Gastroesophageal sphincter (tissue), 4 donors: ENCODE measurements around the gene GNB5. TPM values are rescaled to one million over a fixed set of nuclear protein-coding genes. Genes with fewer than 3 reads are reported as not detected.

Experiments
- ATAC-seq: fragments of 150-250 bp; one replicate; pipeline ENCODE4 v1.9.1; 2016; ENCODE audit warnings: mild to moderate bottlenecking, moderate library complexity
- H3K27ac ChIP-seq, 4 donors: fragments of 200-600 bp; sonication (generic) in 3 of 4; 1 replicate in 3 of 4; 2 replicates in 1 of 4; pipeline ENCODE4 v1.5.1; 2016 to 2019
- H3K27me3 ChIP-seq: fragments of 200-600 bp; sonication (generic); one replicate; pipeline ENCODE4 v1.5.1; 2019
- H3K36me3 ChIP-seq, 2 donors: fragments of 200-600 bp; sonication (generic); one replicate each; pipeline ENCODE4 v1.5.1; 2019; ENCODE audit warnings: control low read depth in 1 of 2
- H3K4me1 ChIP-seq, 3 donors: fragments of 200-600 bp; sonication (generic); 1 replicate in 2 of 3; 2 replicates in 1 of 3; pipeline ENCODE4 v1.5.1; 2016 to 2019; ENCODE audit warnings: control low read depth in 2 of 3
- H3K4me3 ChIP-seq, 2 donors: fragments of 200-600 bp; sonication (generic); one replicate each; pipeline ENCODE4 v1.5.1; 2019; ENCODE audit warnings: mild to moderate bottlenecking in 1 of 2, moderate library complexity in 1 of 2
- H3K9me3 ChIP-seq, 3 donors: fragments of 200-600 bp; sonication (generic); one replicate each; pipeline ENCODE4 v1.5.1; 2017 to 2019; ENCODE audit warnings: control low read depth in 2 of 3
- EP300 ChIP-seq: sonication (generic); formaldehyde crosslinking; IDR thresholded peaks from one replicate; pipeline ENCODE4 v1.6.1; 2017; ENCODE audit warnings: antibody characterized with exemption, mild to moderate bottlenecking
- POLR2A ChIP-seq, 2 donors: fragments of 450-650 bp; IDR thresholded peaks; one replicate each; pipeline ENCODE4 v1.6.1; 2017; ENCODE audit warnings: antibody characterized with exemption in 2 of 2, mild to moderate bottlenecking in 2 of 2, moderate library complexity in 1 of 2
- POLR2AphosphoS5 ChIP-seq: sonication (generic); formaldehyde crosslinking; IDR thresholded peaks from one replicate; pipeline ENCODE4 v1.6.1; 2017; ENCODE audit warnings: antibody characterized with exemption
- WGBS, 2 donors: methylation state at CpG; one replicate each; pipeline ENCODE4 v1.1.5; 2018; ENCODE audit warnings: low coverage in 1 of 2; 5-methylcytosine and 5-hydroxymethylcytosine counted together
- total RNA-seq, 4 donors: library from RNA; depleted of rRNA; stranded (reverse); fragments of >200 nt; gene quantifications; one replicate each; pipeline ENCODE4 v1.1.0, GENCODE V29; 2016
- TF ChIP-seq, protein P1 (sequence below), 4 experiments: fragments of 200-600 bp in 2 of 4; fragments of 450-650 bp in 2 of 4; sonication (generic) in 1 of 4; IDR thresholded peaks; one replicate each; pipeline ENCODE4 v1.5.1; 2017 to 2019; ENCODE audit warnings: antibody characterized with exemption in 4 of 4, mild to moderate bottlenecking in 2 of 4, moderate library complexity in 2 of 4

GNB5 gene
- total RNA-seq, 4 donors from 2014 or later, result 37.8 to 57.3 (median 47.9) TPM

DNA sequence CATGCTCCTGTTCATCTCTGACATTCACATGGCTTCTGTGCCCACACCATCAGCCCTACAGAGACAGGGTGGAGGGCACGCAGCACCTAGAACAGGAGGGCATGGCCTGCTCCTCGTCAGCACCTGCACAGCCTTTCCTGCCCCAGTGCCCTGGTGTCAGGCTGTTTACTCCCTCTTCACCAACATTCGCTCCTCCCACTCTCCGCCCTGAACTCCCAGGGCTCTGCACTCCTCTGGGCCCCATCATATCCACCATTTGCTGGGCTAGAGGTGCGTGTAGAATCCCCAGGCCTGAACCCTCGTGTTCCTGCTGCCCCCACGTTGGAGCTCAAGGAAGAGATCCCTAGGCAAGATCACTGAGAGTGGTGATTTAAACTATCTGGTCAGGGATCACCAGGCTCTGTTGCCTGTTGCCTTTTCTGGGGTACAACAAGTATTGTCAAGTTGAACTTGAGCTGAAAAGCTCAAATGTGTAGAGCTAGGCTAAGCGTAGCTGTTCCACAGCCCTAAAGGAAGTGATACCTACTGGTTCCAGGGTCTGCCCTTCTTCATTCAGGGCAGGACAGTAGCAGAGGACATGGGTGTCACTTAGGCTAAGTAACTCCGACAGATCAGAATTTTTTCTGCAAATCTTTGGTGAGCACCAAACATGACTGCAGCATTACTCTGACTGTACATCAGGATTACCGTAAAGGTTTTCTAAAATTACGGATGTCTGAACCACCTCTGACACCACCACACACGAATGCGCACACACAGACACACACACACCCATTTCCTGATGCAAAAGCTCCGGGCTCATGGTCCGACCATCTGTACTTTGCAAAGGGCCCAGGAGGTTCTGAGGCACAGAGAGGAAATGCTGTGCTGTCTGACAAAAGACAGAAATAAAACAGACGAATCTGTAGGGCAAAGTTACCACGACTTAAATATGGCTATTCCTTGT is 43.7 kb upstream of the GNB5 start:
- TF ChIP-seq EP300 (no peak), POLR2AphosphoS5 (no peak), POLR2A (IDR thresholded peaks at IDR 0.05) (no peak)
- TF ChIP-seq, protein P1, sequence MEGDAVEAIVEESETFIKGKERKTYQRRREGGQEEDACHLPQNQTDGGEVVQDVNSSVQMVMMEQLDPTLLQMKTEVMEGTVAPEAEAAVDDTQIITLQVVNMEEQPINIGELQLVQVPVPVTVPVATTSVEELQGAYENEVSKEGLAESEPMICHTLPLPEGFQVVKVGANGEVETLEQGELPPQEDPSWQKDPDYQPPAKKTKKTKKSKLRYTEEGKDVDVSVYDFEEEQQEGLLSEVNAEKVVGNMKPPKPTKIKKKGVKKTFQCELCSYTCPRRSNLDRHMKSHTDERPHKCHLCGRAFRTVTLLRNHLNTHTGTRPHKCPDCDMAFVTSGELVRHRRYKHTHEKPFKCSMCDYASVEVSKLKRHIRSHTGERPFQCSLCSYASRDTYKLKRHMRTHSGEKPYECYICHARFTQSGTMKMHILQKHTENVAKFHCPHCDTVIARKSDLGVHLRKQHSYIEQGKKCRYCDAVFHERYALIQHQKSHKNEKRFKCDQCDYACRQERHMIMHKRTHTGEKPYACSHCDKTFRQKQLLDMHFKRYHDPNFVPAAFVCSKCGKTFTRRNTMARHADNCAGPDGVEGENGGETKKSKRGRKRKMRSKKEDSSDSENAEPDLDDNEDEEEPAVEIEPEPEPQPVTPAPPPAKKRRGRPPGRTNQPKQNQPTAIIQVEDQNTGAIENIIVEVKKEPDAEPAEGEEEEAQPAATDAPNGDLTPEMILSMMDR (IDR thresholded peaks at IDR 0.05), result no peak
- Histone ChIP-seq H3K4me3 (no peak overlapping the region), H3K27ac (no peak overlapping the region), H3K4me1 (no peaks in the 10 kb centered on the region), H3K36me3 (peaks cover 0 to 10% of the 10 kb centered on the region in 2 donors), H3K27me3 (no peaks in the 10 kb centered on the region), H3K9me3 (no peaks in the 10 kb centered on the region)
- 55 to 71% methylated on average over 13 to 15 of the region's 17 CpGs for WGBS, 2 donors
- ATAC-seq, result no peak

- no peak for ATAC-seq
- Histone ChIP-seq H3K4me3 (no peak overlapping the region), H3K36me3 (peaks cover 0 to 10% of the 10 kb centered on the region in 2 donors), H3K4me1 (no peaks in the 10 kb centered on the region), H3K9me3 (no peaks in the 10 kb centered on the region), H3K27ac (no peak overlapping the region), H3K27me3 (no peaks in the 10 kb centered on the region)
- WGBS, 2 donors, result 61 to 85% methylated on average over 3 of the region's 4 CpGs
- no peak for TF ChIP-seq POLR2A (IDR thresholded peaks at IDR 0.05)
- TF ChIP-seq, protein P1 (IDR thresholded peaks at IDR 0.05), result no peak
- no peak for TF ChIP-seq POLR2AphosphoS5
- no peak for TF ChIP-seq EP300
These were observed 42.2 kb upstream of the GNB5 start for GRCh38 chr15:52233405-52233804.

DNA sequence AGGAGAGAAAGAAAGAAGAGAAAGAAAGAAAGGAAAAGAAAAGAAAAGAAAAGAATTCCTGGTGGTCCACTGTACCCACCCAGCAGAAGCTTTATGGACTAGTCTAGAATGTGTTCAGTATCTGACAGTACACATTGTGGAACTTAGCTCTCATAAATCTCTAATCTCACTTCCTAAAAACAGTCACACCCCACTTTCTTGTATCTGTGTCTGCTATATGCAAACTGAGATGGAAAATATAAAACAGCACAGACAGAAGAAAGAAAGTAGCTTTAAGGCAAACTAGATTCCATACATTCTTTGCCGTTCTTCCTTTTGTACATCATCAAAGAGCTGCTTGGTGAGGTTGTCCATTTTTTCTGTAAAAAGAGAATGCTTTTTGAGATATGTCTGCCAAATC is 41.1 kb upstream of the GNB5 start:
- TF ChIP-seq POLR2AphosphoS5 (no peak), EP300 (no peak), POLR2A (IDR thresholded peaks at IDR 0.05) (no peak)
- TF ChIP-seq, protein P1 (IDR thresholded peaks at IDR 0.05), result no peak

DNA sequence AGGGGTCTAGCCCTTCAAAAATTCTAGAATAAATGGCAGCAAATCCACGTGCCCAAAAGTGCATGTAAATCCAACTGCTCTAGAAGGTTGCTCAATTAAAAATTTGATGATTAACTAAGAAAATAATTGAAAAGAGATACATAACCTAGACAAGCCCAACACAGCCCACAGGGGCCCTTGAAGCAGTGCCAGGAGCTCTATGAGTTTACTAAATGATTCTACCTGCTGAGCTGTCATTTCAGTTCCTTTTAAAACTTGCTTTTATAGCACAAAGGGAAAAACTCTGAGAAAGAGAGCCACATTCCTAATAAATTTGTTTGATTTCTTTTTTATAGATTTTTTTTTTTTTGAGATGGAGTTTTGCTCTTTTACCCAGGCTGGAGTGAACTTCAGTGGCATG is 38.9 kb upstream of the GNB5 start:
- H3K9me3 ChIP-seq, result no peaks in the 10 kb centered on the region
- no peak overlapping the region for H3K4me3 ChIP-seq
- 83% methylated on average over 1 of the region's 1 CpG; no CpG with 5 or more reads in 1 of the 2 donors for WGBS, 2 donors
- H3K4me1 ChIP-seq, result no peaks in the 10 kb centered on the region
- no peak for ATAC-seq
- no peaks in the 10 kb centered on the region for H3K27me3 ChIP-seq
- no peak overlapping the region for H3K27ac ChIP-seq
- TF ChIP-seq, protein P1 (IDR thresholded peaks at IDR 0.05), result no peak
- TF ChIP-seq EP300 (no peak), POLR2AphosphoS5 (no peak), POLR2A (IDR thresholded peaks at IDR 0.05) (no peak)
- peaks cover 0 to 6% of the 10 kb centered on the region in 2 donors for H3K36me3 ChIP-seq

More for the DNA sequence above, 41.1 kb upstream of the GNB5 start:
- no peak overlapping the region for H3K27ac ChIP-seq
- WGBS, 2 donors, result 25 to 57% methylated on average over 1 of the region's 1 CpG
- no peaks in the 10 kb centered on the region for H3K4me1 ChIP-seq
- H3K4me3 ChIP-seq, result no peak overlapping the region
- H3K36me3 ChIP-seq, result peaks cover 0 to 10% of the 10 kb centered on the region in 2 donors
- no peaks in the 10 kb centered on the region for H3K9me3 ChIP-seq
- H3K27me3 ChIP-seq, result no peaks in the 10 kb centered on the region
- no peak for ATAC-seq

DNA sequence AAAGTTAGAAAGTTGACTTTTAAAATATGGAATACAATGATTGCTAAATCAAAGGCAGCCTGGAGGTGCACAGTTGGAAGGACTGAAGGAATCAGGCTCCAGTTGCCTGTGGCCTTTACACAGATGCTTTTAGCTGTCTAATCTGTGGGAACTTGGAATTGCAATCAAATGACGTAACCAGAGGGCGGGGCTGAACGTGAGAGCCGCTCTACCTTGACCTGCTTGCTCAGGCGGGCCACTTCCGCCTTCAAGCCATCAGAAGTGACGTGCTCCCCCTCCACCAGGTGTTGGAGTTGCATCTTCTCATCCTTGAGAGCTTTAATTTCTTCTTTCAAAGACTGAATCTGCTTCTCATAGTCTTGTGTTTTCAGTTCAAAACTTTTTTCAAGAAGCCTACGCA is 37.7 kb upstream of the GNB5 start:
- 58 to 62% methylated on average over 4 of the region's 8 CpGs for WGBS, 2 donors
- no peak for ATAC-seq
- Histone ChIP-seq H3K4me3 (no peak overlapping the region), H3K4me1 (no peaks in the 10 kb centered on the region), H3K9me3 (no peaks in the 10 kb centered on the region), H3K27me3 (no peaks in the 10 kb centered on the region), H3K36me3 (peaks cover 0 to 6% of the 10 kb centered on the region in 2 donors), H3K27ac (no peak overlapping the region)
- TF ChIP-seq EP300 (no peak), POLR2A (IDR thresholded peaks at IDR 0.05) (no peak)
- TF ChIP-seq, protein P1 (IDR thresholded peaks at IDR 0.05), result no peak
